Measurements from ENCODE around the gene CHI3L2. TPM values are rescaled to one million over a fixed set of nuclear protein-coding genes. Genes with fewer than 3 reads are reported as not detected.

Gene CHI3L2
- total RNA-seq, 1 donor from 2014 or later = 1.1 TPM

DNA sequence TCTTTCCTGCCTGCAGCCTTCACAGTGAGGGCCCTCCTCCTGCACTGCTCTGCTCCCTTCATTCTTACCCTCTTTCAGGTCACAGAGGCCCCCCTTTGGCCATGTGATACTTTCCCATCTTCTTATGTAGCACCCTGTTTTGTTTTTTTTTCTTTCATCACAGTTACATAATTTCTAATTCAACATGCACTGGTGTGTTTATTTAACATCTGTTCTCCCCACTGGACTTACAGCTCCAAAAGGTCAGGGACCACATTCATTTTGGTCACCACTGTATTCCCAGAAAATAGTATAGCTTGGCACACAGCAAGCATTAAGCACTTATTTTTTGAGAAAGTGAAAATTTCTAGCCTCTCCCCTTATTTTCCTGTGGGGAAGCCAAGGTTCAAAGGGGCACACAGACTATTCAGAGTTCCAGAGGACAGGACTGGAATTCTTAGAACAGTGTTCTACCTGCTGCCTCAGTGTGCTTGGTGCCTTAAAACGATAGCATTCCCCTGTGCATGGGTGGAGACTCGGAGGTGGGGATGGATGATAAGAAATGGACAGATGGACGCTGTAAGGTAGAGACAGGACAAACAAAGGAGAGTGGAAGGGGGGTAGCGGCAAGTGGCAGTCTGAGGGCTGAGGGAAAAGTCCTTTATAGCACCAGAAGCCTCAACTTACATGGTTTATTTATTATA lies 32.4 kb upstream of the CHI3L2 start:
- Histone ChIP-seq H3K4me3 (no peak overlapping the region), H3K27me3 (ENCODE audit: low read depth) (no peaks in the 10 kb centered on the region), H3K27ac (replicated peaks) (no peak overlapping the region), H3K36me3 (no peaks in the 10 kb centered on the region), H3K9me3 (replicated peaks) (no peaks in the 10 kb centered on the region), H3K4me1 (peaks cover 10% of the 10 kb centered on the region)
- DNase-seq = no peak
- TF ChIP-seq, protein P1, sequence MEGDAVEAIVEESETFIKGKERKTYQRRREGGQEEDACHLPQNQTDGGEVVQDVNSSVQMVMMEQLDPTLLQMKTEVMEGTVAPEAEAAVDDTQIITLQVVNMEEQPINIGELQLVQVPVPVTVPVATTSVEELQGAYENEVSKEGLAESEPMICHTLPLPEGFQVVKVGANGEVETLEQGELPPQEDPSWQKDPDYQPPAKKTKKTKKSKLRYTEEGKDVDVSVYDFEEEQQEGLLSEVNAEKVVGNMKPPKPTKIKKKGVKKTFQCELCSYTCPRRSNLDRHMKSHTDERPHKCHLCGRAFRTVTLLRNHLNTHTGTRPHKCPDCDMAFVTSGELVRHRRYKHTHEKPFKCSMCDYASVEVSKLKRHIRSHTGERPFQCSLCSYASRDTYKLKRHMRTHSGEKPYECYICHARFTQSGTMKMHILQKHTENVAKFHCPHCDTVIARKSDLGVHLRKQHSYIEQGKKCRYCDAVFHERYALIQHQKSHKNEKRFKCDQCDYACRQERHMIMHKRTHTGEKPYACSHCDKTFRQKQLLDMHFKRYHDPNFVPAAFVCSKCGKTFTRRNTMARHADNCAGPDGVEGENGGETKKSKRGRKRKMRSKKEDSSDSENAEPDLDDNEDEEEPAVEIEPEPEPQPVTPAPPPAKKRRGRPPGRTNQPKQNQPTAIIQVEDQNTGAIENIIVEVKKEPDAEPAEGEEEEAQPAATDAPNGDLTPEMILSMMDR (IDR thresholded peaks at IDR 0.05; ENCODE audit: borderline replicate concordance) = no peak
- intact Hi-C loops (cut with micrococcal nuclease) = no loop called here

DNA sequence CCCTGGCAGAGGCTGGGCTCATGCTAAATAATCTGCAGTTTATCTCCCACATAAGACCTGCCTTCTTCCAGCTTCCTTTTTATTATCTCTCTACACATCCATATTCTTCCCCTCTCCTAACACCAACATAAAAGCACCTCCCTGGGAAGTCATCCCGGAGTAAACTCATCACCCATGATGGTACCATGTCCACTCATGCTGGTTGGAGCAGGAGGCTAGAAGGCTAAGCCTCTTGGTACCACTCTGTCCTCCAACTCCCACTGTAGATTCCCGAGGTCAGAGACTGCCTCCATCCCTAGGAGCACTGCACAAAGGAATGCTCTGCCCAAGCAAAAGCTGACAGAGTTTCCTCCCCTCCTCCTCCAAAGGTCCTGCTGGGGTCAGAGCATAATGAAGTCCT lies 31.3 kb upstream of the CHI3L2 start:
- intact Hi-C loops (cut with micrococcal nuclease) = no loop called here
- H3K36me3 ChIP-seq = no peaks in the 10 kb centered on the region
- H3K4me1 ChIP-seq = peaks cover 10% of the 10 kb centered on the region
- no peaks in the 10 kb centered on the region for H3K27me3 ChIP-seq (ENCODE audit: low read depth)
- DNase-seq = no peak
- H3K9me3 ChIP-seq (replicated peaks) = no peaks in the 10 kb centered on the region
- H3K4me3 ChIP-seq = no peak overlapping the region
- no peak overlapping the region for H3K27ac ChIP-seq (replicated peaks)
- TF ChIP-seq, protein P1 (IDR thresholded peaks at IDR 0.05; ENCODE audit: borderline replicate concordance) = no peak

DNA sequence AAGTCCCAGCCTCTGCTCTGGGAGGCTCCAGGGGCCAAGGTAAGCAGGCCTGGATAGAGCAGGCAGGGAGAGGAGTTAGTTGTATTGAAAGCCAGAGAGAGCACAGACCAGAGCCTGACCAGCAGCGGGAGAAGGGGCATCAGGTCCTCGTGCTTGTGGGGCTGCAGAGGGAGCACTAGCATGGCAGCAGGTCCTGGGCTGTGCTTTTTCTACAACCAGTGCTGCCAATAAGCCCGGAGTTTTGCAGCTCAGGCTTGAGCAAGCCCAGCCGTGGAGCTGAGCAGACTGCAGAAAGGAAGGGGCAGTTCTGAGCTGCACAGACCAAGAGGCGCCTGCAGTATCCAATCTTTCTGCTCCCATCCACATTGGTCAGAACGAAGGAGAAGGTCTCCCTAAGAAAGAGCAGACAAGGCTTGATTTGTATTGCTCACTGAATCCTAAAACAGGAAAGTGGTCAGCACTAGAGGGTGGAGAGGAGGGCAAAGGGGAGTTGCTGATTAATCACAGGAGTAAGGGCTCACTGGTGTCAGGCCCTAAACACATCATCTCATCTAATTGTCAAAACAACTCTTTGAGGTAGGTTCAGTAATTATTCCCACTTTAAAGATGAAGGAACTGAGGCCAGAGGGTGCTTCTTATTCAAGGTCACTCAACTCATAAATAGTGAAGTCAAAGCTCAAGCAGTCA lies 29.8 kb upstream of the CHI3L2 start:
- Histone ChIP-seq H3K27me3 (ENCODE audit: low read depth) (peaks cover under 1% of the 10 kb centered on the region), H3K9me3 (replicated peaks) (no peaks in the 10 kb centered on the region), H3K4me1 (peaks cover 9% of the 10 kb centered on the region), H3K27ac (replicated peaks) (no peak overlapping the region), H3K36me3 (no peaks in the 10 kb centered on the region), H3K4me3 (no peak overlapping the region)
- TF ChIP-seq, protein P1 (IDR thresholded peaks at IDR 0.05; ENCODE audit: borderline replicate concordance) = peak; percentile 16
- intact Hi-C loops (cut with micrococcal nuclease) = no loop called here
- DNase-seq = no peak

DNA sequence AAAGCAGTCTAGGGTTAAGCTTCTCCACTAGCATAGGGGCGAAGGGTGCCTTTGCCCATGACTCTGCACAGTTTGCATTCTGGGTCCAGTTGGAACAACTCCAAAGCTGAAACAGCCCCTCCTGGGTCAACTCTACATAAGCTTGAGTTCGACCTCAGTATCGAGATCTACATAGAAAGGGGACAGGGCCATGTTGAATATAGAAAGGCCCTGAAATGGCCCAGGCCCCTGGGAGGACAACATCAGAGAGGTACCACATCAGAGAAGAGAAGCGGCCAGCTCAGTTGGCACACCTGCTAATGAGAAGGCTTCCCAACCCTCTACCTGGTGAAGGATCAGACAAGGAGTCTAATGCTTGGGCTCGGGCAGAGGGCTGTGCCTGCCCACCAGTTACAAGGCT lies 28.7 kb upstream of the CHI3L2 start:
- TF ChIP-seq, protein P1 (IDR thresholded peaks at IDR 0.05; ENCODE audit: borderline replicate concordance) = no peak
- Histone ChIP-seq H3K4me3 (peak overlapping the region; percentile 29), H3K9me3 (replicated peaks) (no peaks in the 10 kb centered on the region), H3K36me3 (no peaks in the 10 kb centered on the region), H3K27me3 (ENCODE audit: low read depth) (peaks cover 12% of the 10 kb centered on the region), H3K4me1 (peaks cover 9% of the 10 kb centered on the region), H3K27ac (replicated peaks) (no peak overlapping the region)
- intact Hi-C loops (cut with micrococcal nuclease) = no loop called here
- DNase-seq = no peak

GRCh38 chr1:111199329-111199728 lies 28.2 kb upstream of the CHI3L2 start:
- TF ChIP-seq, protein P1 (IDR thresholded peaks at IDR 0.05; ENCODE audit: borderline replicate concordance) = no peak
- Histone ChIP-seq H3K27me3 (ENCODE audit: low read depth) (peaks cover 17% of the 10 kb centered on the region), H3K36me3 (no peaks in the 10 kb centered on the region), H3K27ac (replicated peaks) (no peak overlapping the region), H3K4me1 (peaks cover 10% of the 10 kb centered on the region), H3K4me3 (peak overlapping the region; percentile 29), H3K9me3 (replicated peaks) (no peaks in the 10 kb centered on the region)
- no peak for DNase-seq
- intact Hi-C loops (cut with micrococcal nuclease) = no loop called here
